COR-L47 (cell line): ENCODE results near the gene SETD1B.

Experiments used
- DNase-seq: peaks from one replicate; lab custom pipeline; 2025; lab: John Stamatoyannopoulos, UW

Gene SETD1B

GRCh38 chr12:121807642-121808347 lies 4.0 kb downstream of the SETD1B start:
- no peak for DNase-seq

GRCh38 chr12:121808623-121809022 lies 4.8 kb downstream of the SETD1B start:
- no peak for DNase-seq

- DNase-seq, result no peak
These were observed 5.9 kb downstream of the SETD1B start for GRCh38 chr12:121809712-121810116.

- DNase-seq, result no peak
These were observed 6.5 kb downstream of the SETD1B start for GRCh38 chr12:121810234-121810817.

- no peak for DNase-seq
These were observed 7.1 kb downstream of the SETD1B start for GRCh38 chr12:121810833-121811433.

- DNase-seq, result peak; percentile 93
These were observed 7.9 kb downstream of the SETD1B start for GRCh38 chr12:121811434-121812319.

- DNase-seq, result peak; percentile 68
These were observed 8.6 kb downstream of the SETD1B start for GRCh38 chr12:121812320-121812871.

GRCh38 chr12:121812921-121813896 lies 9.4 kb downstream of the SETD1B start:
- peak; percentile 52 for DNase-seq

GRCh38 chr12:121813951-121814350 lies 10.1 kb downstream of the SETD1B start:
- DNase-seq, result no peak

- no peak for DNase-seq
These were observed 10.8 kb downstream of the SETD1B start for GRCh38 chr12:121814429-121815119.

- DNase-seq, result no peak
These were observed 11.5 kb downstream of the SETD1B start for GRCh38 chr12:121815263-121815662.

GRCh38 chr12:121816925-121817647 lies 13.3 kb downstream of the SETD1B start:
- DNase-seq, result no peak

- no peak for DNase-seq
These were observed 13.8 kb downstream of the SETD1B start for GRCh38 chr12:121817648-121818043.

- DNase-seq, result no peak
These were observed 15.6 kb downstream of the SETD1B start for GRCh38 chr12:121819212-121819949.

GRCh38 chr12:121820056-121820455 lies 16.2 kb downstream of the SETD1B start:
- no peak for DNase-seq

- no peak for DNase-seq
These were observed 18.7 kb downstream of the SETD1B start for GRCh38 chr12:121822393-121823100.

- no peak for DNase-seq
These were observed 19.4 kb downstream of the SETD1B start for GRCh38 chr12:121823101-121823726.

- DNase-seq, result no peak
These were observed 19.9 kb downstream of the SETD1B start for GRCh38 chr12:121823727-121824115.
